HL-60 (cell line): ENCODE results near the gene DIDO1.

Experiments used
- DNase-seq, 2 experiments: peaks; one replicate each; pipeline ENCODE4 v3.0.0-alpha.2; 2010 to 2020; ENCODE audit warnings: low read depth in 1 of 2, low spot score in 1 of 2
- H3K27ac ChIP-seq: fragments of 250-450 bp; sonication (Bioruptor Pico); replicated peaks from 2 replicates; pipeline ENCODE4 v1.5.1; 2020; ENCODE audit warnings: mild to moderate bottlenecking, moderate library complexity
- H3K27me3 ChIP-seq: fragments of 250-450 bp; sonication (Bioruptor Pico); 2 replicates; pipeline ENCODE4 v1.5.1; 2021; ENCODE audit warnings: mild to moderate bottlenecking, moderate library complexity; ENCODE audit not compliant: insufficient read depth, poor library complexity, severe bottlenecking
- H3K4me3 ChIP-seq: replicated peaks from 2 replicates; pipeline ENCODE4 v1.5.1; 2011; ENCODE audit warnings: mild to moderate bottlenecking, control low read depth, low read length; ENCODE audit not compliant: insufficient read depth
- GABPA ChIP-seq: IDR thresholded peaks from 2 replicates; pipeline ENCODE4 v1.6.1; 2012; ENCODE audit warnings: low read depth
- POLR2AphosphoS5 ChIP-seq: IDR thresholded peaks from 2 replicates; pipeline ENCODE4 v1.6.1; 2012; ENCODE audit warnings: low read depth
- SPI1 ChIP-seq: IDR thresholded peaks from 2 replicates; pipeline ENCODE4 v1.6.1; 2012; ENCODE audit warnings: low read depth, mild to moderate bottlenecking, borderline replicate concordance
- TF ChIP-seq, protein P1 (sequence below): IDR thresholded peaks from one replicate; pipeline ENCODE4 v1.5.1; 2011; ENCODE audit warnings: low read length, control low read depth, inconsistent platforms; ENCODE audit not compliant: insufficient read depth
- TF ChIP-seq, protein P2 (sequence below): IDR thresholded peaks from 2 replicates; pipeline ENCODE4 v1.6.1; 2012; ENCODE audit warnings: low read depth; ENCODE audit not compliant: insufficient replicate concordance

The DIDO1 gene

DNA sequence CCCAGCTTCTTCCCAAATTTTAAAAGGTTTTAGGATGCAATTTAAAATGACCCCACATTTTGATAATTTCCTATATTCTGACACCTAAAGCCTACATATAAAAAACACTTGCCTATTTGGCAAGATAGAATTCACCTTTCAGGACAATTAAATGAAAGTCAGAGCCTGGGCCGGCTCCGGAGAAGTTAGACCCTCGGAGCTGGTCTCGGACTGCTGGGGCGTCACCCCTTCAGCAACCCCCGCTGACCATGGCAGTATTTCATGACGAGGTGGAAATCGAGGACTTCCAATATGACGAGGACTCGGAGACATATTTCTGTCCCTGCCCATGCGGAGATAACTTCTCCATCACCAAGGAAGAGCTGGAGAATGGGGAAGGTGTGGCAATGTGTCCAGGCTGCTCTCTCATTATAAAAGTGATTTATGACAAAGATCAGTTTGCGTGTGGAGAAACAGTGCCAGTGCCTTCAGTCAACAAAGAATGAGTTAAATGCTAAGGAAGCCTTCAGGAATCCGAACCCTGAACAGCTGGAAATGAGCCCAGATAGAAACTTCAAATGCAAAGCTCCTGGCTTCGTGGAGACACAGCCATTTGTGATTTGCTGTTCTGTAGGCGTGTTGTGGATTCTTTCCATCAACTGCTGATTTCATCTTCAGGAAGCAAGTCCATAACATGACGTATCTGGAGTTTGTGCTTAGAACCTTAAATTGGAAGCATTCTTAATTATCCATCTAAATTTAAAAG is 80.7 kb downstream of the DIDO1 start:
- no peak for DNase-seq
- Histone ChIP-seq H3K27me3 (no peaks in the 10 kb centered on the region), H3K27ac (no peak overlapping the region), H3K4me3 (no peak overlapping the region)
- TF ChIP-seq POLR2AphosphoS5 (no peak), GABPA (no peak), SPI1 (no peak)
- TF ChIP-seq, protein P1, sequence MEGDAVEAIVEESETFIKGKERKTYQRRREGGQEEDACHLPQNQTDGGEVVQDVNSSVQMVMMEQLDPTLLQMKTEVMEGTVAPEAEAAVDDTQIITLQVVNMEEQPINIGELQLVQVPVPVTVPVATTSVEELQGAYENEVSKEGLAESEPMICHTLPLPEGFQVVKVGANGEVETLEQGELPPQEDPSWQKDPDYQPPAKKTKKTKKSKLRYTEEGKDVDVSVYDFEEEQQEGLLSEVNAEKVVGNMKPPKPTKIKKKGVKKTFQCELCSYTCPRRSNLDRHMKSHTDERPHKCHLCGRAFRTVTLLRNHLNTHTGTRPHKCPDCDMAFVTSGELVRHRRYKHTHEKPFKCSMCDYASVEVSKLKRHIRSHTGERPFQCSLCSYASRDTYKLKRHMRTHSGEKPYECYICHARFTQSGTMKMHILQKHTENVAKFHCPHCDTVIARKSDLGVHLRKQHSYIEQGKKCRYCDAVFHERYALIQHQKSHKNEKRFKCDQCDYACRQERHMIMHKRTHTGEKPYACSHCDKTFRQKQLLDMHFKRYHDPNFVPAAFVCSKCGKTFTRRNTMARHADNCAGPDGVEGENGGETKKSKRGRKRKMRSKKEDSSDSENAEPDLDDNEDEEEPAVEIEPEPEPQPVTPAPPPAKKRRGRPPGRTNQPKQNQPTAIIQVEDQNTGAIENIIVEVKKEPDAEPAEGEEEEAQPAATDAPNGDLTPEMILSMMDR: no peak
- TF ChIP-seq, protein P2, sequence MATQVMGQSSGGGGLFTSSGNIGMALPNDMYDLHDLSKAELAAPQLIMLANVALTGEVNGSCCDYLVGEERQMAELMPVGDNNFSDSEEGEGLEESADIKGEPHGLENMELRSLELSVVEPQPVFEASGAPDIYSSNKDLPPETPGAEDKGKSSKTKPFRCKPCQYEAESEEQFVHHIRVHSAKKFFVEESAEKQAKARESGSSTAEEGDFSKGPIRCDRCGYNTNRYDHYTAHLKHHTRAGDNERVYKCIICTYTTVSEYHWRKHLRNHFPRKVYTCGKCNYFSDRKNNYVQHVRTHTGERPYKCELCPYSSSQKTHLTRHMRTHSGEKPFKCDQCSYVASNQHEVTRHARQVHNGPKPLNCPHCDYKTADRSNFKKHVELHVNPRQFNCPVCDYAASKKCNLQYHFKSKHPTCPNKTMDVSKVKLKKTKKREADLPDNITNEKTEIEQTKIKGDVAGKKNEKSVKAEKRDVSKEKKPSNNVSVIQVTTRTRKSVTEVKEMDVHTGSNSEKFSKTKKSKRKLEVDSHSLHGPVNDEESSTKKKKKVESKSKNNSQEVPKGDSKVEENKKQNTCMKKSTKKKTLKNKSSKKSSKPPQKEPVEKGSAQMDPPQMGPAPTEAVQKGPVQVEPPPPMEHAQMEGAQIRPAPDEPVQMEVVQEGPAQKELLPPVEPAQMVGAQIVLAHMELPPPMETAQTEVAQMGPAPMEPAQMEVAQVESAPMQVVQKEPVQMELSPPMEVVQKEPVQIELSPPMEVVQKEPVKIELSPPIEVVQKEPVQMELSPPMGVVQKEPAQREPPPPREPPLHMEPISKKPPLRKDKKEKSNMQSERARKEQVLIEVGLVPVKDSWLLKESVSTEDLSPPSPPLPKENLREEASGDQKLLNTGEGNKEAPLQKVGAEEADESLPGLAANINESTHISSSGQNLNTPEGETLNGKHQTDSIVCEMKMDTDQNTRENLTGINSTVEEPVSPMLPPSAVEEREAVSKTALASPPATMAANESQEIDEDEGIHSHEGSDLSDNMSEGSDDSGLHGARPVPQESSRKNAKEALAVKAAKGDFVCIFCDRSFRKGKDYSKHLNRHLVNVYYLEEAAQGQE: no peak

DNA sequence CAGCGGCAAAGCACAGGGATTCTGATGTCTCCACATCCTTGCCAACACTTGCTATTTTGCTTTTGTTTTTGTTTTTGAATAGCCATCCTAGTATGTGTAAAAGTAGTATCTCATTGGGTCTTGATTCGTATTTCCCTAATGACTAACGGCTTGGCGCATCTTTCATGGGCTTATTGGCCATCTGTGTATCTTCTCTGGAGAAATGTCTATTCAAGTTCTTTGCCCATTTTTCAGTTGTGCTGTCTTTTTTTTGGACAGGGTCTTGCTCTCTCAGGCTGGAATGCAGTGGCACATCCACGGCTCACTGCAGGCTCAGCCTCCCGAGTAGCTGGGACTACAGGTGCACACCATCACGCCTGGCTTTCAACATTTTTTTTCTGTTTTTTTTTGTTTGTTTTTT is 82.1 kb downstream of the DIDO1 start:
- TF ChIP-seq SPI1: no peak
- TF ChIP-seq POLR2AphosphoS5: no peak
- TF ChIP-seq, protein P2: no peak
- TF ChIP-seq, protein P1: no peak
- TF ChIP-seq GABPA: no peak
- no peak for DNase-seq
- Histone ChIP-seq H3K27me3 (no peaks in the 10 kb centered on the region), H3K27ac (no peak overlapping the region), H3K4me3 (no peak overlapping the region)

DNA sequence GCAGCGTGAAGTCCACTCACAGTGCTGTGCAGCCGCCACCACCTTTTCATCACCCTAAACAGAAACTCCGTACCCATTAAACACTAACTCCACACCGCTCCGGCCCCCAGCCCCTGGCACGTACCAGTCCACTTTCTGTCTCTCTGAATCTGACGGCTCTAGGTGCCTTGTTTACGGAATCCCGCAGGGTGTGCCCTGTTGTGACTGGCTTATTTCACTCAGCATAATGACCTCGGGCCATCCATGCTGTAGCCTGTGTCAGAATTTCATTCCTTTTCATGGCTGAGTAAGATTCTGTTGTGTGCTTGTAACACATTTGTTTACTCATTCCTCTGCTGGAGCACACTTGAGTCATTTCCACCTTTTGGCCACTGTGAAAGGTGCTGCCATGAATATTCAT is 82.6 kb downstream of the DIDO1 start:
- DNase-seq: no peak
- TF ChIP-seq, protein P1: no peak
- TF ChIP-seq SPI1 (no peak), GABPA (no peak), POLR2AphosphoS5 (no peak)
- TF ChIP-seq, protein P2: no peak
- Histone ChIP-seq H3K27ac (no peak overlapping the region), H3K27me3 (no peaks in the 10 kb centered on the region), H3K4me3 (no peak overlapping the region)
